ENCODE results near the gene DAAM2.

The DAAM2 gene

GRCh38 chr6:39848171-39848570 is 56.0 kb downstream of the DAAM2 start:
- no peak for DNase-seq (ENCODE audit: extremely low read depth, low read depth)

GRCh38 chr6:39849228-39849627 is 57.1 kb downstream of the DAAM2 start:
- TF ChIP-seq CTCF (IDR thresholded peaks at IDR 0.05; ENCODE audit: low read depth, low read length, missing control alignments): no peak
- no peak overlapping the region for H3K4me3 ChIP-seq (replicated peaks; ENCODE audit: low read depth, low read length)
- no peak for DNase-seq (ENCODE audit: extremely low read depth, low read depth)

More at GRCh38 chr6:39848171-39848570, 56.0 kb downstream of the DAAM2 start:
- TF ChIP-seq CTCF (IDR thresholded peaks at IDR 0.05; ENCODE audit: low read depth, low read length, missing control alignments): no peak
- H3K4me3 ChIP-seq (replicated peaks; ENCODE audit: low read depth, low read length): no peak overlapping the region

GRCh38 chr6:39849764-39850163 is 57.6 kb downstream of the DAAM2 start:
- no peak for DNase-seq (ENCODE audit: extremely low read depth, low read depth)
- no peak overlapping the region for H3K4me3 ChIP-seq (replicated peaks; ENCODE audit: low read depth, low read length)
- no peak for TF ChIP-seq CTCF (IDR thresholded peaks at IDR 0.05; ENCODE audit: low read depth, low read length, missing control alignments)

- TF ChIP-seq CTCF (IDR thresholded peaks at IDR 0.05; ENCODE audit: low read depth, low read length, missing control alignments): no peak
- no peak for DNase-seq (ENCODE audit: extremely low read depth, low read depth)
- no peak overlapping the region for H3K4me3 ChIP-seq (replicated peaks; ENCODE audit: low read depth, low read length)
Measured at GRCh38 chr6:39850736-39851297, 58.6 kb downstream of the DAAM2 start.

- DNase-seq (ENCODE audit: extremely low read depth, low read depth): no peak
- no peak for TF ChIP-seq CTCF (IDR thresholded peaks at IDR 0.05; ENCODE audit: low read depth, low read length, missing control alignments)
- H3K4me3 ChIP-seq (replicated peaks; ENCODE audit: low read depth, low read length): no peak overlapping the region
Measured at GRCh38 chr6:39851331-39851730, 59.2 kb downstream of the DAAM2 start.

GRCh38 chr6:39852324-39852723 is 60.1 kb downstream of the DAAM2 start:
- no peak overlapping the region for H3K4me3 ChIP-seq (replicated peaks; ENCODE audit: low read depth, low read length)
- DNase-seq (ENCODE audit: extremely low read depth, low read depth): no peak
- TF ChIP-seq CTCF (IDR thresholded peaks at IDR 0.05; ENCODE audit: low read depth, low read length, missing control alignments): no peak

GRCh38 chr6:39853604-39854003 is 61.4 kb downstream of the DAAM2 start:
- no peak for TF ChIP-seq CTCF (IDR thresholded peaks at IDR 0.05; ENCODE audit: low read depth, low read length, missing control alignments)
- no peak overlapping the region for H3K4me3 ChIP-seq (replicated peaks; ENCODE audit: low read depth, low read length)
- no peak for DNase-seq (ENCODE audit: extremely low read depth, low read depth)

Measured in HFF-Myc (cell line).